Spleen (tissue), 11 donors: ENCODE measurements around the gene CD180. TPM values are rescaled to one million over a fixed set of nuclear protein-coding genes. Genes with fewer than 3 reads are reported as not detected.

Experiments used
- DNase-seq: peaks from one replicate; pipeline ENCODE4 v3.0.0-alpha.2; 2020
- H3K27ac ChIP-seq, 8 donors: fragments of 200-600 bp; sonication (generic) in 7 of 8; 1 replicate in 4 of 8; 2 replicates in 4 of 8; pipeline versions ENCODE4 v1.5.0 to v1.8.0; 2016 to 2021; ENCODE audit warnings: inconsistent platforms in 4 of 8, mild to moderate bottlenecking in 4 of 8, moderate library complexity in 1 of 8
- H3K27me3 ChIP-seq, 7 donors: fragments of 200-600 bp; sonication (generic) in 6 of 7; replicated peaks in 1 of 7; 1 replicate in 4 of 7; 2 replicates in 3 of 7; pipeline versions ENCODE4 v1.5.0 to v1.8.0; 2016 to 2021; ENCODE audit warnings: inconsistent platforms in 3 of 7, mild to moderate bottlenecking in 1 of 7
- H3K36me3 ChIP-seq, 6 donors: fragments of 200-600 bp; sonication (generic) in 5 of 6; 1 replicate in 4 of 6; 2 replicates in 2 of 6; pipeline versions ENCODE4 v1.5.0 to v1.8.0; 2016 to 2021; ENCODE audit warnings: inconsistent platforms in 2 of 6
- H3K4me1 ChIP-seq, 6 donors: fragments of 200-600 bp; sonication (generic) in 5 of 6; 1 replicate in 3 of 6; 2 replicates in 3 of 6; pipeline versions ENCODE4 v1.5.0 to v1.8.0; 2016 to 2021; ENCODE audit warnings: inconsistent platforms in 3 of 6
- H3K4me3 ChIP-seq, 8 donors: fragments of 200-600 bp; sonication (generic) in 7 of 8; 1 replicate in 4 of 8; 2 replicates in 4 of 8; pipeline versions ENCODE4 v1.5.0 to v1.8.0; 2016 to 2021; ENCODE audit warnings: inconsistent platforms in 4 of 8, mild to moderate bottlenecking in 4 of 8, moderate library complexity in 2 of 8
- H3K9me3 ChIP-seq, 8 donors: fragments of 200-600 bp; sonication (generic) in 7 of 8; 1 replicate in 4 of 8; 2 replicates in 4 of 8; pipeline versions ENCODE4 v1.5.0 to v1.8.0; 2016 to 2021; ENCODE audit warnings: inconsistent platforms in 4 of 8
- CTCF ChIP-seq, 11 experiments: fragments of 200-600 bp in 7 of 11; fragments of 450-650 bp in 4 of 11; sonication (generic) in 4 of 11; IDR thresholded peaks in 8 of 11; conservative IDR thresholded peaks in 3 of 11; 1 replicate in 7 of 11; 2 replicates in 4 of 11; pipeline versions ENCODE4 v1.4.0 to v1.8.0; 2016 to 2021; ENCODE audit warnings: antibody characterized with exemption in 11 of 11, inconsistent platforms in 4 of 11, mild to moderate bottlenecking in 1 of 11
- POLR2A ChIP-seq, 3 donors: fragments of 450-650 bp; IDR thresholded peaks; one replicate each; pipeline ENCODE4 v1.5.1; 2017; ENCODE audit warnings: antibody characterized with exemption in 3 of 3, mild to moderate bottlenecking in 1 of 3
- POLR2AphosphoS5 ChIP-seq, 3 donors: sonication (generic); formaldehyde crosslinking; IDR thresholded peaks; one replicate each; pipeline ENCODE4 v1.5.1; 2017; ENCODE audit warnings: antibody characterized with exemption in 3 of 3
- WGBS, 5 donors: extraction: QIAGEN DNeasy Blood & Tissue Kit in 3 of 5; methylation state at CpG; one replicate each; pipeline versions ENCODE4 v1.1.5 to v1.1.7; 2013 to 2018; 5-methylcytosine and 5-hydroxymethylcytosine counted together
- intact Hi-C: fragments of 100-400 bp; cut with DNase I; formaldehyde crosslinking; loops from one replicate; pipeline ENCODE4 v1.15.0; 2023; ENCODE audit warnings: low total_unique reads
- polyA plus RNA-seq, 3 donors: library from polyadenylated mRNA; stranded (reverse); fragments of 200-250 nt; gene quantifications; one replicate each; pipeline ENCODE4 v1.2.1, GENCODE V29; 2013
- total RNA-seq, 7 donors: library from RNA; depleted of rRNA in 3 of 7; stranded (reverse); fragments of >200 nt in 3 of 7; fragmentation: NEBNext Ultra II Directional in 4 of 7; extraction: Animal tissue kit (Norgen Biotek cat#: 25700) in 4 of 7; gene quantifications; one replicate each; pipeline versions ENCODE4 v1.1.0 to v1.2.1, GENCODE V29; 2016 to 2021
- donor health status: healthy with polysubstance abuse.
- donor health status: DM: no; HTN: no; CAD: no; lungs with moderate emphysema.
- donor health status: DM: no; HTN: no; CAD: no.
- donor health status: Bipolar disorder and iron deficiency.
- donor health status: healthy.
- donor health status: DM: no; HTN: no; CAD: no.
- donor health status: DM: yes; HTN: yes; CAD: no.

The CD180 gene
- total and polyA plus RNA-seq, 10 donors, result 11.6 to 39.2 (median 25.0) TPM

DNA sequence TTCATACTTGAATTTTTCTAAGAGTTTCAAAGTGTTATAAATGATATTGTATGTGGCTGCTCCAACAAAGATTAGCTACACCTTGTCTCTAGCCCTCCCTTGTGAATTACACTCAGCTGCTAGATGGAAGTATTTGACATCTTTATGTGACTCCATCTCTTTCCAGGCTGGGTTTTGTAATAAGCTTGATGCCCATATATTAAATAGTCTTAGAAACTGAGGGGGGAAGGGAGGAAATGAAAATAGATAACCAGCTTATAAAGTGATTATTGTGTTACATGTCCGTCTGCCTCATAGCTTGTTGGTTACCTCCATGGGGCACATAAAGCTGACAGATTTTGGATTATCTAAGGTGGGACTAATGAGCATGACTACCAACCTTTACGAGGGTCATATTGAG, 63.4 kb downstream of the CD180 start:
- H3K9me3 ChIP-seq, result no peaks in the 10 kb centered on the region
- TF ChIP-seq CTCF (IDR thresholded peaks at IDR 0.05 in 8 of 11, conservative IDR thresholded peaks at IDR 0.05 in 3 of 11), result no peak
- no peak for TF ChIP-seq POLR2A (IDR thresholded peaks at IDR 0.05)
- TF ChIP-seq POLR2AphosphoS5 (IDR thresholded peaks at IDR 0.05), result no peak
- H3K4me1 ChIP-seq, result no peaks in the 10 kb centered on the region
- intact Hi-C loops, result no loop called here
- peaks cover 0 to 73% (median 8%) of the 10 kb centered on the region in 6 donors for H3K36me3 ChIP-seq
- H3K4me3 ChIP-seq, result no peak overlapping the region
- H3K27me3 ChIP-seq, result no peaks in the 10 kb centered on the region
- DNase-seq, result no peak
- no peak overlapping the region for H3K27ac ChIP-seq
- 46 to 48% (median 47%) methylated on average over 2 of the region's 2 CpGs for WGBS, 5 donors

GRCh38 chr5:67129768-67130167, 66.8 kb downstream of the CD180 start:
- H3K4me3 ChIP-seq, result no peak overlapping the region
- H3K36me3 ChIP-seq, result peaks cover 0 to 52% (median 2%) of the 10 kb centered on the region in 6 donors
- intact Hi-C loops, result no loop called here
- DNase-seq, result no peak
- H3K27me3 ChIP-seq, result no peaks in the 10 kb centered on the region
- peaks cover 0 to 5% (median 0%) of the 10 kb centered on the region in 8 donors for H3K9me3 ChIP-seq
- no peak for TF ChIP-seq POLR2A (IDR thresholded peaks at IDR 0.05)
- TF ChIP-seq CTCF (IDR thresholded peaks at IDR 0.05 in 8 of 11, conservative IDR thresholded peaks at IDR 0.05 in 3 of 11), result no peak
- no peak for TF ChIP-seq POLR2AphosphoS5 (IDR thresholded peaks at IDR 0.05)
- H3K27ac ChIP-seq, result no peak overlapping the region
- no peaks in the 10 kb centered on the region for H3K4me1 ChIP-seq
- 81 to 90% (median 87%) methylated on average over 2 of the region's 2 CpGs for WGBS, 5 donors
